Panc1 (cell line): ENCODE data around the gene WASF2. TPM values are rescaled to one million over a fixed set of nuclear protein-coding genes. Genes with fewer than 3 reads are reported as not detected.

ENCODE experiments used
- ATAC-seq: fragments of 200-7000 bp; cut with Tn5 transposase; 2 replicates; pipeline ENCODE4 v1.9.1; 2020; ENCODE audit warnings: mild to moderate bottlenecking, moderate library complexity
- BruUV-seq: library from RNA; stranded (reverse); fragments of 400-500 nt; replicated peaks from 2 replicates; lab custom pipeline; 2021; lab: Mats Ljungman, UMichigan
- CTCF ChIA-PET: fragments of 300-600 bp; sonication (Branson Sonifier 250); formaldehyde crosslinking; loops from one replicate; lab custom pipeline; 2022; ENCODE audit warnings: antibody characterized with exemption; lab: Charles Lee
- POLR2A ChIA-PET: fragments of 300-600 bp; sonication (Branson Sonifier 250); formaldehyde crosslinking; loops from one replicate; lab custom pipeline; 2022; ENCODE audit warnings: antibody characterized with exemption; lab: Charles Lee
- DNase-seq: peaks from one replicate; pipeline ENCODE4 v3.0.0-alpha.2; 2010; ENCODE audit warnings: low read depth, low spot score
- H3K27ac ChIP-seq: 2 replicates; pipeline ENCODE4 v1.5.1; 2011; ENCODE audit warnings: mild to moderate bottlenecking, low read length, inconsistent platforms
- H3K27me3 ChIP-seq: fragments of 200-500 bp; sonication (Bioruptor generic); 2 replicates; pipeline ENCODE4 v1.6.0; 2014; ENCODE audit warnings: low read length, inconsistent platforms; ENCODE audit not compliant: control insufficient read depth, insufficient read depth
- H3K36me3 ChIP-seq: fragments of 200-500 bp; sonication (Bioruptor generic); 2 replicates; pipeline ENCODE4 v1.5.1; 2014; ENCODE audit warnings: inconsistent platforms, mild to moderate bottlenecking, low read length, moderate library complexity; ENCODE audit not compliant: control insufficient read depth, insufficient read depth
- H3K4me1 ChIP-seq: 2 replicates; pipeline ENCODE4 v1.5.1; 2011; ENCODE audit warnings: inconsistent platforms, mild to moderate bottlenecking, low read length, moderate library complexity; ENCODE audit not compliant: control insufficient read depth, insufficient read depth
- H3K4me3 ChIP-seq, 2 experiments: 2 replicates each; pipeline ENCODE4 v1.5.1; 2011 to 2012; ENCODE audit warnings: low read depth in 2 of 2, low read length in 2 of 2, mild to moderate bottlenecking in 2 of 2, inconsistent platforms in 1 of 2, moderate library complexity in 1 of 2
- H3K9me3 ChIP-seq: fragments of 200-500 bp; sonication (Bioruptor generic); 2 replicates; pipeline ENCODE4 v1.5.1; 2014; ENCODE audit warnings: low read depth, mild to moderate bottlenecking, inconsistent platforms, low read length, moderate library complexity; ENCODE audit not compliant: control insufficient read depth, insufficient read depth
- POLR2AphosphoS5 ChIP-seq: IDR thresholded peaks from 2 replicates; pipeline ENCODE4 v1.6.1; 2012; ENCODE audit warnings: mild to moderate bottlenecking, low read depth, low read length, moderate library complexity
- SIN3A ChIP-seq: IDR thresholded peaks from 2 replicates; pipeline ENCODE4 v1.6.1; 2012; ENCODE audit warnings: low read depth, mild to moderate bottlenecking, low read length, moderate library complexity, borderline replicate concordance; ENCODE audit not compliant: insufficient read depth
- TCF7L2 ChIP-seq: IDR thresholded peaks from 2 replicates; pipeline ENCODE4 v1.6.1; 2011; ENCODE audit warnings: mild to moderate bottlenecking, low read depth, low read length, inconsistent platforms
- in situ Hi-C: cut with HindIII; loops from 2 replicates; pipeline ENCODE4 v1.10.0; 2016; ENCODE audit warnings: low sequenced_read_pairs, low pct_unique_long_range_greater_than_20kb
- intact Hi-C: fragments of 100-400 bp; cut with micrococcal nuclease; formaldehyde crosslinking; loops from one replicate; pipeline ENCODE4 v1.10.0; 2022; ENCODE audit not compliant: unreplicated experiment
- total RNA-seq: library from RNA; stranded (reverse); gene quantifications from one replicate; pipeline ENCODE4 v1.2.1, GENCODE V29; 2021; ENCODE audit not compliant: unreplicated experiment
- TF ChIP-seq, protein P1 (sequence below): fragments of 450-650 bp; IDR thresholded peaks from 2 replicates; pipeline ENCODE4 v1.5.1; 2017; ENCODE audit warnings: mild to moderate bottlenecking
- TF ChIP-seq, protein P2 (sequence below), 2 experiments: IDR thresholded peaks; 2 replicates each; pipeline ENCODE4 v1.6.1; 2011 to 2012; ENCODE audit warnings: low read depth in 2 of 2, control low read depth in 1 of 2, low read length in 1 of 2, mild to moderate bottlenecking in 1 of 2, moderate library complexity in 1 of 2; ENCODE audit not compliant: insufficient read depth in 1 of 2

The WASF2 gene
- total RNA-seq, 1 experiment from 2014 or later: 121 TPM

DNA sequence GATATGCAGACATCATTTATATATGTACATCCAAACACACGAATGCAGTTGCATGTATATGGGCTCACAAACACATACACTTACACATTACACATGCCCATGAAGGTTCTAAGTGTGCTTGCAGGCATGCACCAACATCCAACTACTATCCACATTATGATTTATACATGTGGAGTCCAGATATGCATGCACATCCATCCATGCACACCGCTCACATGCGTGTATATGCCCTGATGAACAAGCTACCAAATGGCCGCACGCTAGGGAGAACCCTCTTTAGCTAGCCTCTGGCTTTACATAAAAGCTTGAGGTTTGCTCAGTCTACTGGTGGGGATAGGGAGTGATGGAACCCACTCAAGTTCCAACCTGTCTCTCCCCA, 89.0 kb downstream of the WASF2 start:
- Histone ChIP-seq H3K27ac (no peak overlapping the region), H3K4me1 (no peaks in the 10 kb centered on the region; the same call in 1 of the 2 replicates), H3K4me3 (no peak overlapping the region), H3K36me3 (no peaks in the 10 kb centered on the region), H3K27me3 (no peaks in the 10 kb centered on the region), H3K9me3 (no peaks in the 10 kb centered on the region)
- CTCF ChIA-PET: interaction anchor here (1.1 kb wide), 1 partner anchor 94 kb away, joined by 3 read pairs; no protein-coding TSS in a partner anchor
- in situ Hi-C loops (no loop called here), intact Hi-C loops (no loop called here)
- ATAC-seq (no peak), DNase-seq (no peak)
- no TSS peak for BruUV-seq
- POLR2A ChIA-PET: no interaction called here
- no peak for TF ChIP-seq POLR2AphosphoS5
- TF ChIP-seq, protein P1, sequence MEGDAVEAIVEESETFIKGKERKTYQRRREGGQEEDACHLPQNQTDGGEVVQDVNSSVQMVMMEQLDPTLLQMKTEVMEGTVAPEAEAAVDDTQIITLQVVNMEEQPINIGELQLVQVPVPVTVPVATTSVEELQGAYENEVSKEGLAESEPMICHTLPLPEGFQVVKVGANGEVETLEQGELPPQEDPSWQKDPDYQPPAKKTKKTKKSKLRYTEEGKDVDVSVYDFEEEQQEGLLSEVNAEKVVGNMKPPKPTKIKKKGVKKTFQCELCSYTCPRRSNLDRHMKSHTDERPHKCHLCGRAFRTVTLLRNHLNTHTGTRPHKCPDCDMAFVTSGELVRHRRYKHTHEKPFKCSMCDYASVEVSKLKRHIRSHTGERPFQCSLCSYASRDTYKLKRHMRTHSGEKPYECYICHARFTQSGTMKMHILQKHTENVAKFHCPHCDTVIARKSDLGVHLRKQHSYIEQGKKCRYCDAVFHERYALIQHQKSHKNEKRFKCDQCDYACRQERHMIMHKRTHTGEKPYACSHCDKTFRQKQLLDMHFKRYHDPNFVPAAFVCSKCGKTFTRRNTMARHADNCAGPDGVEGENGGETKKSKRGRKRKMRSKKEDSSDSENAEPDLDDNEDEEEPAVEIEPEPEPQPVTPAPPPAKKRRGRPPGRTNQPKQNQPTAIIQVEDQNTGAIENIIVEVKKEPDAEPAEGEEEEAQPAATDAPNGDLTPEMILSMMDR: no peak

- ATAC-seq (peak; percentile 15; the same call in 1 of the 2 replicates), DNase-seq (no peak)
- no peaks in the 10 kb centered on the region for H3K36me3 ChIP-seq
- CTCF ChIA-PET: no interaction called here
- H3K27ac ChIP-seq: no peak overlapping the region
- intact Hi-C loops: no loop called here
- H3K27me3 ChIP-seq: no peaks in the 10 kb centered on the region
- no peaks in the 10 kb centered on the region; the same call in 1 of the 2 replicates for H3K4me1 ChIP-seq
- no peak overlapping the region for H3K4me3 ChIP-seq
- no peaks in the 10 kb centered on the region for H3K9me3 ChIP-seq
- POLR2A ChIA-PET: no interaction called here
- BruUV-seq: no TSS peak
- TF ChIP-seq POLR2AphosphoS5 (no peak), SIN3A (no peak), TCF7L2 (no peak)
- TF ChIP-seq, protein P1: no peak
- in situ Hi-C loops: no loop called here
Measured at GRCh38 chr1:27400082-27400962, 89.6 kb downstream of the WASF2 start.

DNA sequence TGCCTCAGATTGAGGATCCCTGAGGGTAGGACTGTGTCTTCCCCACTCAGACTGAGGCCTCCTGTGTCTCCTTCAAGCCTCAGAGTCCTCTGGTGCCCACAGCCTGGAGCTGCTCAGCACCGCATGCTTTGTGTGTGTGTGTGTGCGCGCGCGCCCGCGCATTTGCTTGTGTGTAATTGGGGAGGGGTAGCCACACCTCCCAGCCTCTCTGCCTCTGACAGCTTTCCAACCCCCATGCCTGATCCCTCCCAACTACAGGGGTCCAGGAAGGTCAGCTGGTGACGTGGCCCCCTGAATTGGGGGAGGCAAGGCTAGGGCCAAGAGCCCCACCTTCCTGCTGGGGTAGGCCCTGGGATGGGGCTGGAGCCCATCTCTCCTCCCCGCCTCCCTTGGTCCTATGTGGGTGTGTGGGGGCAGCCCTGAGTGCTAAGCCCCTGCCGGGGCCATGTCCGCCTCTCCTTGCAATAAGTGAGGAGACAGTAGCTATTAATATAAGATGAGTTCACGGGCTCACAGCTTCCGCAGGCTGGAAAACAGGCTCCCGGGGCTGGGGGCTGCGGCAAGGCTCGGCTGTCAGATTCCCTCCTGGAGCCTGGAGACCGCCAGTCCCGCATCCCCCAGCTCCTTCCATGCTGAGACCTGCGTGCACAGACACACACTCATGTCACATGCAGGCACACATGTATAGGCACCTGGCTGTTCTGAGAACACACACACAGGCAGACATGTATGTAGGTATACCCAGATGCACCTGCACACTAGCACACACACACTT, 90.5 kb downstream of the WASF2 start:
- POLR2A ChIA-PET: no interaction called here

More for the DNA sequence above, 90.5 kb downstream of the WASF2 start:
- no TSS peak for BruUV-seq
- Histone ChIP-seq H3K27me3 (no peaks in the 10 kb centered on the region), H3K4me1 (no peaks in the 10 kb centered on the region; the same call in 1 of the 2 replicates), H3K27ac (no peak overlapping the region), H3K4me3 (no peak overlapping the region), H3K9me3 (no peaks in the 10 kb centered on the region), H3K36me3 (no peaks in the 10 kb centered on the region)
- in situ Hi-C loops: no loop called here
- CTCF ChIA-PET: no interaction called here
- ATAC-seq (no peak), DNase-seq (no peak)
- intact Hi-C loops: loop anchor here (10.0 kb wide), 1 partner anchor 265 kb away; no protein-coding TSS in a partner anchor
- no peak for TF ChIP-seq TCF7L2
- TF ChIP-seq SIN3A: no peak
- TF ChIP-seq, protein P1: no peak
- TF ChIP-seq, protein P2, sequence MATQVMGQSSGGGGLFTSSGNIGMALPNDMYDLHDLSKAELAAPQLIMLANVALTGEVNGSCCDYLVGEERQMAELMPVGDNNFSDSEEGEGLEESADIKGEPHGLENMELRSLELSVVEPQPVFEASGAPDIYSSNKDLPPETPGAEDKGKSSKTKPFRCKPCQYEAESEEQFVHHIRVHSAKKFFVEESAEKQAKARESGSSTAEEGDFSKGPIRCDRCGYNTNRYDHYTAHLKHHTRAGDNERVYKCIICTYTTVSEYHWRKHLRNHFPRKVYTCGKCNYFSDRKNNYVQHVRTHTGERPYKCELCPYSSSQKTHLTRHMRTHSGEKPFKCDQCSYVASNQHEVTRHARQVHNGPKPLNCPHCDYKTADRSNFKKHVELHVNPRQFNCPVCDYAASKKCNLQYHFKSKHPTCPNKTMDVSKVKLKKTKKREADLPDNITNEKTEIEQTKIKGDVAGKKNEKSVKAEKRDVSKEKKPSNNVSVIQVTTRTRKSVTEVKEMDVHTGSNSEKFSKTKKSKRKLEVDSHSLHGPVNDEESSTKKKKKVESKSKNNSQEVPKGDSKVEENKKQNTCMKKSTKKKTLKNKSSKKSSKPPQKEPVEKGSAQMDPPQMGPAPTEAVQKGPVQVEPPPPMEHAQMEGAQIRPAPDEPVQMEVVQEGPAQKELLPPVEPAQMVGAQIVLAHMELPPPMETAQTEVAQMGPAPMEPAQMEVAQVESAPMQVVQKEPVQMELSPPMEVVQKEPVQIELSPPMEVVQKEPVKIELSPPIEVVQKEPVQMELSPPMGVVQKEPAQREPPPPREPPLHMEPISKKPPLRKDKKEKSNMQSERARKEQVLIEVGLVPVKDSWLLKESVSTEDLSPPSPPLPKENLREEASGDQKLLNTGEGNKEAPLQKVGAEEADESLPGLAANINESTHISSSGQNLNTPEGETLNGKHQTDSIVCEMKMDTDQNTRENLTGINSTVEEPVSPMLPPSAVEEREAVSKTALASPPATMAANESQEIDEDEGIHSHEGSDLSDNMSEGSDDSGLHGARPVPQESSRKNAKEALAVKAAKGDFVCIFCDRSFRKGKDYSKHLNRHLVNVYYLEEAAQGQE (IDR thresholded peaks at IDR 0.05; ENCODE audit: insufficient read depth in 1 of 2, low read depth in 2 of 2, low read length in 1 of 2): no peak
- no peak for TF ChIP-seq POLR2AphosphoS5
